Left colon (tissue), 2 donors: ENCODE data around the gene CRHBP. TPM values are rescaled to one million over a fixed set of nuclear protein-coding genes. Genes with fewer than 3 reads are reported as not detected.
"Not testable (repeated sequence)": the region's sequence is repeated elsewhere in the genome, so short reads cannot be mapped to it uniquely, and the experiment has no call there.

Experiments used
- ATAC-seq: fragments of 200-7000 bp; cut with Tn5 transposase; one replicate; pipeline ENCODE4 v1.9.1; 2020; ENCODE audit warnings: mild to moderate bottlenecking, moderate library complexity
- DNase-seq, 2 donors: peaks; one replicate each; pipeline ENCODE4 v3.0.0-alpha.2; 2020
- intact Hi-C, 2 donors: fragments of 100-400 bp; cut with DNase I in 1 of 2; cut with micrococcal nuclease in 1 of 2; formaldehyde crosslinking; loops; one replicate each; pipeline versions ENCODE4 v1.11.2 to v1.14.0; 2022; cut with DNase I, micrococcal nuclease
- long read RNA-seq: library from polyadenylated mRNA; unstranded; transcript quantifications from one replicate; pipeline ENCODE4 v2.0.0, GENCODE V29; 2021
- total RNA-seq, 2 donors: library from RNA; stranded (reverse); fragmentation: NEBNext Ultra II Directional; extraction: Animal tissue kit (Norgen Biotek cat#: 25700); gene quantifications; one replicate each; pipeline ENCODE4 v1.2.1, GENCODE V29; 2021
- donor health status: DM: no; HTN: no; CAD: no.
- donor health status: DM: yes; HTN: yes; CAD: no.

CRHBP gene, protein sequence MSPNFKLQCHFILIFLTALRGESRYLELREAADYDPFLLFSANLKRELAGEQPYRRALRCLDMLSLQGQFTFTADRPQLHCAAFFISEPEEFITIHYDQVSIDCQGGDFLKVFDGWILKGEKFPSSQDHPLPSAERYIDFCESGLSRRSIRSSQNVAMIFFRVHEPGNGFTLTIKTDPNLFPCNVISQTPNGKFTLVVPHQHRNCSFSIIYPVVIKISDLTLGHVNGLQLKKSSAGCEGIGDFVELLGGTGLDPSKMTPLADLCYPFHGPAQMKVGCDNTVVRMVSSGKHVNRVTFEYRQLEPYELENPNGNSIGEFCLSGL
- total RNA-seq = under 1 TPM in 1 of 2 donors, not detected in 1; 0.87 TPM
- long read RNA-seq, partial matches to known transcripts = 2 of 2 reads
- long read RNA-seq, other reads (novel, unspliced or antisense) = 0 of 2 reads

GRCh38 chr5:76952795-76953536 is at the start of gene CRHBP:
TSS of gene CRHBP (plus strand) at chr5:76953045. CDS start at chr5:76953135, 90 bp downstream.
- ATAC-seq (no peak), DNase-seq (no peak)
- intact Hi-C loops = no loop called here

GRCh38 chr5:76908166-76908565 is 44.7 kb upstream of the CRHBP start:
- no peak for ATAC-seq
- no peak for DNase-seq
- intact Hi-C loops = no loop called here

GRCh38 chr5:76910344-76910933 is 42.4 kb upstream of the CRHBP start:
- ATAC-seq, DNase-seq, intact Hi-C loops: not testable (repeated sequence)

- ATAC-seq, intact Hi-C loops, DNase-seq: not testable (repeated sequence)
These were observed 38.2 kb upstream of the CRHBP start for GRCh38 chr5:76914671-76915070.

DNA sequence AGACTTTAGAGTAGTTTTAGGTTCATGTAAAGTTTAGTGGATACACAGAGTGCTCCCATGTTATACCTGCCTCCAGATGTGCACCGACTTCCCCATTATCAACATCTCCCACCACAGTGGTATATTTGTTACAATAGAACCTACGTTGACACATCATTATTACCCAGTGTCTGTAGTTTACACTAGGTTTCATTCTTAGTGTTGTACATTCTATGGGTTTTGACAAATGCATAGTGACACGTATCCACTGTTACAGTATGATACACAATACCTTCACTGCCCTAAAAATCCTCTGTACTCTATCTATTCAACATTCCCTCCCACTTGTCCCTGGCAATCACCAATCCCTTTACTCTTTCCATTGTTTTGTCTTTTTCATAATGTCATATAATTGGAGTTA is 34.3 kb upstream of the CRHBP start:
- intact Hi-C loops = no loop called here
- ATAC-seq (no peak), DNase-seq (no peak)

- DNase-seq = no peak
- intact Hi-C loops = no loop called here
- ATAC-seq = no peak
These were observed 32.4 kb upstream of the CRHBP start for GRCh38 chr5:76920491-76920890.

DNA sequence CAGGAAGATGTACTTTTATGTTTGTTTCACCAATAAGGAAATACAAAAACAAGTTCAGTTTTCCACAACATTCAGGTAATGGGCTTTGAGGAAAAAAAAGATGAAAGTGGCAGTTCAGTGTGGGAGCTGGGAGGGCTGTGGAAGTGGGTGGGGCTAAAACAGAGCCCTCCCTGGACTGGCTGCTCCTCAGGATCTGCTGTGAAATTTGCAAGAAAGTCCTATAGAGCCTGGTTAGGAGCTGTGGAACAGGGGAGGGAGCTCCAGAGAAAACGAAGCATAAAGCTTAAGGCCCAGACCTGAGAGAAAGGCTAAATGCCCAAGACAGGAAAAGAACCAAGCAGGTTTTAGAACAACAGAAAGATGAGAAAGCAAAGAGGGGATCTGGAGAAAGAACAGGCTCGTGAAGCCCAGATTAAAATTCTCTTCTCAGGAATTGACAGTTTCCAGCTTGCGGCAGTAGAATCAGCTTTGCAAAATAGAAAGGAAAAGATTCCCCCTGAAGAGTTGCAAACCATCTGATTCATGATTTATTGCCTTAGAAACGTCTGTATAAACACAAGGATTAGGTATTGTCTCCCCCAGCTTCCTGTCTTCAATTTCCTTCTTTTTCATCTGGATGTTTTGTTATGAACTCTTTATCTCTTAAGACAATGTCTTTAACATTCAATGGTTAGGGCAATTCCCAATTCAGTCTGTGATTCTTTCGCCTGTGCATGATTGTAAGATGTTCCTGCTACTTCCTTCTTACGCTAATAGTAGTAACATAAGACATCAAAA is 26.3 kb upstream of the CRHBP start:
- ATAC-seq = no peak
- DNase-seq = no peak
- intact Hi-C loops = no loop called here

- intact Hi-C loops = no loop called here
- ATAC-seq (no peak), DNase-seq (no peak)
These were observed 24.9 kb upstream of the CRHBP start for GRCh38 chr5:76927961-76928360.

DNA sequence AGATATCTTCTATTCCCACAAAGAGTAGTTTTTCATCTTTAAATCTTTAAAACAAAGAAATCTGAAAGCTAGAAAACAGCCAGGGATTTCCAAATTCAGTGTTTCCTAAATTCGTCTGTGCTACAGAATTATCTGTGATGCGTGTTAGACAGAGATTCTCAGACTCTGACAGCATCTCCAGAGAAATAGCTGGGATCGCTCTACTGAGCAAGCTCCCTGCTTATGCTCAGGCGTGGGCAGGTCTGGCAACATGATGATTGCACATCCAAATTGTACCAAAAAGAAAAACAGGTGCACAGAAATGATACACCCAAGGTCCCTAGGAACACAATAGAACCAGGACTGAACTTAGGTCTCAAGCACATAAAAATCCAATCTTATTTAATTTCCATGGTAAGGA is 22.8 kb upstream of the CRHBP start:
- DNase-seq (no peak), ATAC-seq (no peak)
- intact Hi-C loops = no loop called here

GRCh38 chr5:76938177-76938576 is 14.7 kb upstream of the CRHBP start:
- intact Hi-C loops = no loop called here
- no peak for DNase-seq
- no peak for ATAC-seq

GRCh38 chr5:76941000-76941399 is 11.8 kb upstream of the CRHBP start:
- ATAC-seq (no peak), DNase-seq (no peak)
- intact Hi-C loops = no loop called here

DNA sequence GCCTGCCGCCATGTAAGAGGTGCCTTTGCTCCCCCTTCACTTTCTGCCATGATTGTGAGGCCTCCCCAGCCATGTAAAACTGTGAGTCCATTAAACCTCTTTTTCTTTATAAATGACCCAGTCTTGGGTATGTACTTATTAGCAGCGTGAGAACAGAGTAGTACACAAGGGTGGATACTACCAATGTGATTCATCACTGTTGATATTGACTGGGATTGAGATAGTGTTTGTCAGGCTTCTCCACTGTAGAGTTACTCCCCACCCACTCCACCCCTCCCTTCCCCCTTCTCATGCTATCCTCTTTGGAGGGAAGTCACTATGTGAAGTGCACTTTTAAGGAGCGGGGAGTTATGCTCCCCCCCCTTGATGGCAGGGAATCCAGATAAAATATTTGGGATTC is 11.4 kb upstream of the CRHBP start:
- no peak for DNase-seq
- intact Hi-C loops = no loop called here
- ATAC-seq = no peak

DNA sequence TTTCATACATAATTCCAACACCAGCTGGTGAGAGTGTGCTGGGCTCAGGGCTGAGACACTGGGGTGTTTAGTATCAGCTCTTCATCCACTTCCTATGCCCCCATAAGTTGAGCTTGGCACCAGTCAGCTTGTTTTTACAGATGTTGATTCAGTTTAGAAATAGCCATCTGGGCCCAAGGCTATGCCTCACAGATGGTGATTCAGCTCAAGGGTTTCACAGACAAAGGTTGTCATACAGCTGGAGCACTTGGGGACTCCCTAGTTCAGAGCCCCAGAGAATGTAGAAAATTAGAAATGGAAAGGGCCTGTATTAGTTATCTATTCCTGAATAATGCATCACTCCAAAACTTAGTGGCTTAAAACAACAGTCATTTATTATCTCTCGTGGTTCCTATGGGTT is 10.3 kb upstream of the CRHBP start:
- intact Hi-C loops = no loop called here
- no peak for DNase-seq
- no peak for ATAC-seq

GRCh38 chr5:76943006-76943405 is 9.8 kb upstream of the CRHBP start:
- DNase-seq = no peak
- intact Hi-C loops = no loop called here
- ATAC-seq = no peak

DNA sequence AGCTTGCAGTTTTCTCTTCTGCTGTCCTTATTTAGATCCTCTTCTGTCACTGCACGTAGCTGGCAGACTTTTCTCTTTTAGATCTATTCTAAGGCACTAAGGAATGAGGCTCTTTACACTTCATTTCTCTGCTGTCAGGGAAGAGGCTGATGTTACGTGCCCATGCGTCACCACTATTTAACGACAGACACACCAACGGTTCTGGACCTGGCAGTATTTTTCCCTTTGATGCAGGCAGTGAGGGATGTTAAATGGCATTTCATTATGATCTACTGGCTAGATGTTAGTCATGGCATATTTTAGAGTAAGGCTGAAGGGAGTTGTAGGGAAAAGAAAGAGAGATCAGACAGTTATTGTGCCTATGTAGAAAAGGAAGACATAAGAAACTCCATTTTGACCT is 8.2 kb upstream of the CRHBP start:
- no peak for DNase-seq
- intact Hi-C loops = no loop called here
- no peak for ATAC-seq

GRCh38 chr5:76945238-76945637 is 7.6 kb upstream of the CRHBP start:
- intact Hi-C loops, ATAC-seq, DNase-seq: not testable (repeated sequence)

GRCh38 chr5:76946090-76946489 is 6.8 kb upstream of the CRHBP start:
- DNase-seq (no peak), ATAC-seq (no peak)
- intact Hi-C loops = no loop called here

- intact Hi-C loops = no loop called here
- DNase-seq (no peak), ATAC-seq (no peak)
These were observed 5.8 kb upstream of the CRHBP start for GRCh38 chr5:76947082-76947503.
